GM21529 (cell line): ENCODE results near the gene AMY1C.
"Not testable (repeated sequence)": the region's sequence is repeated elsewhere in the genome, so short reads cannot be mapped to it uniquely, and the experiment has no call there.

ENCODE experiments used
- ATAC-seq: cut with Tn5 transposase; IDR thresholded peaks from one replicate; pipeline ENCODE4 v1.9.1; 2021; ENCODE audit not compliant: unreplicated experiment

The AMY1C gene

DNA sequence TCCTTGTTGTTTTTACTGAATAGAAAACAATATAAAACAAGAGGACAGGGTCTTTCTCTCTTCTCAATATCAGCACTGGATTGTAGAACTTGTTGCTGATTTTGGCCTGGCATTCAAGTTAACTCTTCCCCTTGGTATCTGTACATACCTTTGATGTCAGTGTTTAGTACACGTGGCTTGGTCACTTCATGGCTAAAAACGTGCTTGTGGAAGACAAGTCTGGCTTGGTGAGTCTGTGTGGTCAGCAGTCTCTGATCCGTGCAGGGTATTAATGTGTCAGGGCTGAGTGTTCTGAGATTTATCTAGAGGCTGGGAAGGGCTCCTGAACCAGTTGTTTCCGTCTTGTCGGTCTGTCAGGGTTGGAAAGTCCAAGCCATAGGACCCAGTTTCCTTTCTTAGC lies at the start of gene AMY1C:
Gene AMY1C, plus strand, starts transcription at position 301 of the 400 bp plus-strand sequence. CDS start 572 bp downstream, outside the sequence.
- not testable (repeated sequence) for ATAC-seq

DNA sequence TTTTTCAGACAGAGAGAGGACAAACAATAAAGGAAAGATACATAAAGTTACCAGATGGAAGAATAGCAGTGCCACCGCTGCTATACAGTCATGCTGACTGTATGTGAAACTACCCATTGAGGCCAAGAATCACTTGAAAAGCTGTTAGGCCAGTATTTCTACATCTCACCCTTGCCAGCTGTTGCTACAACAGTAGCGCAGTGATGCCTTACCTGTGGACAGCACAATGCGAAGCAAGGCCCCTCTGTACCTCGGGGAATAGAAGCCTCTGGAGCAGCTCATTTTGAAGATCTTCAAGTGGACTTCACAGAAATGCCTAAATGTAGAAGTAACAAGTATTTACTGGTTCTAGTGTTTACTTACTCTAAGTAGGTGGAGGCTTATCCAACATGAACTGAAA lies 49.0 kb upstream of the AMY1C start:
- ATAC-seq: not testable (repeated sequence)

DNA sequence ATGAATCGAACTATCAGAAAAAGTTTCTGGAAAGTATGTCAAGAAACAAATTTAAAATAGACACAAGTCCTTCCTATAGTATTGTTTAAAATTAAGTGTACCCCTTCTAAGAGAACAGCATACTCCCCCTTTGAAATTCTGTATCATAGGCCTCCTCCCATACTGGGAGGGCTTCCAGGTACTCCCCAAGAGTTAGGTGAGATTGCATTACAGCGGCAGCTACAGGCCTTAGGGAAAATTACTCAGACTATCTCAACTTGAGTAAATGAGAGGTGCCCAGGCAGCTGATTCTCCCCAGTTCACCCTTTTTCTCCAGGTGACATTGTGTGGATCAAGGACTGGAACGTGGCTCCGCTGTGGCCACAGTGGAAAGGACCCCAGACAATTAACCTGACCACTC lies 48.4 kb upstream of the AMY1C start:
- not testable (repeated sequence) for ATAC-seq

DNA sequence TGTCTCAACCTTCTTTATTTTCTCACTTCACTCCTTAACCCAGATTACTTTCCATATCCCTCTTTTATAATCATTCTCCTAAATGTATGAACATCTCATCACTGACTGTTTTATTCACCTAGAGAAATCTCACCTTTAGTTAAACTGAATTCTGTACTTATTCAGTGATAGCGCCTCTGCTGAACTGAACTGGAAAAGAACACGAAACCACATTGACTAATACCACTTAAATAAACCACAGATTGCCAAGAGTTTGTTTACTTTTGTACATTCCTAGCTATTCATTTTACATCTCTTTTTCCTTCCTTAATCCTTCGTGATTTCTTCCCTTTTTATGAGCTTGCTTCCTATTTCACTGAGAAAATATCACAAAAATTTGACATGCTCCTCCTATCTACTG lies 42.0 kb upstream of the AMY1C start:
- ATAC-seq: not testable (repeated sequence)

DNA sequence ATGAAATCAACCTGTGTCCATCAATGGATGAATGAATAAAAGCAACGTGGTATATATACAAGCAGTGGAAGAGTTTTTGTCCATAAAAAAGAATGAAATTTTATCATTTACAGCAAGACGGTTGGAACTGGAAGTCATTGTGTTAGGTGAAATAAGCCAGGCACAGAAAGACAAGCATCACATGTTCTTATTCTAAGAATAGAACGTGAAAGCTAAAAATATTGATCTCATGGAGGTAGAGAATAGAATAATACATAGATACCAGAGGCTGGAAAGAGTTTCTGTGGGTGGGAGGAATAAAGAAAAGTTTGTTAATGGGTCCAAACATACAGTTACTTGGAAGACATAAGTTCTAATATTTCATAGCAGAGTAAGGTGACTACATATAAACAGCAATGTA lies 39.3 kb upstream of the AMY1C start:
- ATAC-seq: not testable (repeated sequence)

DNA sequence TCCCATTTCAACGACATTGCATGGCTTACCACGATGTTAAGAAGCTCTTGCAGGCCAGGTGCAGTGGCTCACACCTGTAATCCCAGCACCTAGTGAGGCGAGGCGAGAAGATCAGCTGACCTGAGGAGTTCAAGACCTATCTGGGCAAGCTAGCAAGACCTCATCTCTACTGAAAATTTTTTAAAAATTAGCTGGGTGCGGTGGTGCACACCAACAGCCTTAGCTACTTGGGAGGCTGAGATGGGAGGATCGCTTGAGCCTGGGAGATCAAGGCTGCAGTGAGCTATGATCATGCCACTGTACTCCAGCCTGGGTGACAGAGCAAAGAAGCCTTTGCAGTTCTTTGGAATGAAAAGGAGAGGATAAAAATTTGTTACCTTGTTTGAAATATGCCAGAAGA lies 32.3 kb upstream of the AMY1C start:
- ATAC-seq: not testable (repeated sequence)

DNA sequence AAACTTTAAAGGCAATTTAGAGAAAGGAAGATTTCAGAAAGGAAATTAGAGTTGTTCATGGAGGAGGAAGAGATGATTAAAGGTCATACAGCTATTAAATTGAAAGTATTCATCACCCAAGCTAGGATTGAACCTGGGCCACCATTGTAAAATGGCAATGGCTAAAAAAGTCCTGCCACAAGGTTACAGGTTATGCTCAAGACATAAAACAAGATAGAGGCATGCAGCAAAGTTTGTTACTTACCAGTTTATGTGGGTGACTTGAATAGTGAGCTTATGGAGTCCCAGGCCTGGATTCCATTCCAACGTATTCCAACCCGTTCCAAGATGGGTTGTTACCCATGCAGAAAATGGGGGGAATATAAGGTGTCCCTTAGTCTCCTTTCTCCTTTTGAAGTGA lies 28.2 kb upstream of the AMY1C start:
- not testable (repeated sequence) for ATAC-seq

DNA sequence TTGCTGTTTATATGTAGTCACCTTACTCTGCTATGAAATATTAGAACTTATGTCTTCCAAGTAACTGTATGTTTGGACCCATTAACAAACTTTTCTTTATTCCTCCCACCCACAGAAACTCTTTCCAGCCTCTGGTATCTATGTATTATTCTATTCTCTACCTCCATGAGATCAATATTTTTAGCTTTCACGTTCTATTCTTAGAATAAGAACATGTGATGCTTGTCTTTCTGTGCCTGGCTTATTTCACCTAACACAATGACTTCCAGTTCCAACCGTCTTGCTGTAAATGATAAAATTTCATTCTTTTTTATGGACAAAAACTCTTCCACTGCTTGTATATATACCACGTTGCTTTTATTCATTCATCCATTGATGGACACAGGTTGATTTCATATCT lies 14.4 kb upstream of the AMY1C start:
- ATAC-seq: not testable (repeated sequence)

DNA sequence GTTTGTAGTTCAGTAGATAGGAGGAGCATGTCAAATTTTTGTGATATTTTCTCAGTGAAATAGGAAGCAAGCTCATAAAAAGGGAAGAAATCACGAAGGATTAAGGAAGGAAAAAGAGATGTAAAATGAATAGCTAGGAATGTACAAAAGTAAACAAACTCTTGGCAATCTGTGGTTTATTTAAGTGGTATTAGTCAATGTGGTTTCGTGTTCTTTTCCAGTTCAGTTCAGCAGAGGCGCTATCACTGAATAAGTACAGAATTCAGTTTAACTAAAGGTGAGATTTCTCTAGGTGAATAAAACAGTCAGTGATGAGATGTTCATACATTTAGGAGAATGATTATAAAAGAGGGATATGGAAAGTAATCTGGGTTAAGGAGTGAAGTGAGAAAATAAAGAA lies 11.7 kb upstream of the AMY1C start:
- ATAC-seq: not testable (repeated sequence)

DNA sequence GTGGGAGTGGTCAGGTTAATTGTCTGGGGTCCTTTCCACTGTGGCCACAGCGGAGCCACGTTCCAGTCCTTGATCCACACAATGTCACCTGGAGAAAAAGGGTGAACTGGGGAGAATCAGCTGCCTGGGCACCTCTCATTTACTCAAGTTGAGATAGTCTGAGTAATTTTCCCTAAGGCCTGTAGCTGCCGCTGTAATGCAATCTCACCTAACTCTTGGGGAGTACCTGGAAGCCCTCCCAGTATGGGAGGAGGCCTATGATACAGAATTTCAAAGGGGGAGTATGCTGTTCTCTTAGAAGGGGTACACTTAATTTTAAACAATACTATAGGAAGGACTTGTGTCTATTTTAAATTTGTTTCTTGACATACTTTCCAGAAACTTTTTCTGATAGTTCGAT lies 5.2 kb upstream of the AMY1C start:
- not testable (repeated sequence) for ATAC-seq

DNA sequence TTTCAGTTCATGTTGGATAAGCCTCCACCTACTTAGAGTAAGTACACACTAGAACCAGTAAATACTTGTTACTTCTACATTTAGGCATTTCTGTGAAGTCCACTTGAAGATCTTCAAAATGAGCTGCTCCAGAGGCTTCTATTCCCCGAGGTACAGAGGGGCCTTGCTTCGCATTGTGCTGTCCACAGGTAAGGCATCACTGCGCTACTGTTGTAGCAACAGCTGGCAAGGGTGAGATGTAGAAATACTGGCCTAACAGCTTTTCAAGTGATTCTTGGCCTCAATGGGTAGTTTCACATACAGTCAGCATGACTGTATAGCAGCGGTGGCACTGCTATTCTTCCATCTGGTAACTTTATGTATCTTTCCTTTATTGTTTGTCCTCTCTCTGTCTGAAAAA lies 4.7 kb upstream of the AMY1C start:
- not testable (repeated sequence) for ATAC-seq

DNA sequence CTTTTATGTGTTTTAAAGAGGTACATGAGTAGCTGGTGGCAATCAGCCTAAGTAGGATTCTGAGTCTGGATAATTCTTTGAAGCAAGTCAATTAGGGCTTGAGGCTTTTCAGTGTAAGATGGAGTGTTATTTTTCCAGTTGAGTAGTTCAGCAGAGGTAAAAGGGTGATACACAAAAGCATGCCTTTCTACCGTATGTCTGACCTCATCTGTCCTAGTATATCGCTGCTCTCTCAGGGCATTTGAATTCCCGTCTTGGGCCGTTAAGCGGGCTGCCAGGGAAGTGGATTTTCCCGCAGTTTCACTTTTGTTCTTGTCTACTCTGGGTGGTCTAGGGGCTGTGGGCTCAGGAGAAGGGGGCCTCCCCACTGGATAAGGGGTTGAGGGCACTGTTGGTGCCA lies 1.4 kb upstream of the AMY1C start:
- ATAC-seq: not testable (repeated sequence)

DNA sequence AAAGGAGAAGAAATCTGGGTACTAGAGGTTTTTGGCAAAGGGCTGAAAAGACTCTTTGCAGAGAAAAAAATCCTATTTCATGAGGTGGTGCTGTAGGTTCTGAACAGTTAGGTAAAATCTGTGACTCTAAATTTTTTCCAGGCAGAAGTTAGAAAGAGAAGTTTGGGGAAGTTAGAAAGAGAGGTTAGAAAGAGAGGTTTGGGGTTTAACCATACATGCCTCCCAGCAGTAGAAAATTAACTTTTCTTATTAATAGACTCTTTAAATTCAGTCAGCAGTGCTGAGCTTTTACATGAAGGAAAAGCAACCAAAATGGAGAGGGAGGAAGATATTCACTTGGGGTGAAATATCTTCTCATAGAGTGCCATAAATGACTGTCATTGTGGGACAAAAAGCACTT lies 12.2 kb downstream of the AMY1C start:
- ATAC-seq: no peak

DNA sequence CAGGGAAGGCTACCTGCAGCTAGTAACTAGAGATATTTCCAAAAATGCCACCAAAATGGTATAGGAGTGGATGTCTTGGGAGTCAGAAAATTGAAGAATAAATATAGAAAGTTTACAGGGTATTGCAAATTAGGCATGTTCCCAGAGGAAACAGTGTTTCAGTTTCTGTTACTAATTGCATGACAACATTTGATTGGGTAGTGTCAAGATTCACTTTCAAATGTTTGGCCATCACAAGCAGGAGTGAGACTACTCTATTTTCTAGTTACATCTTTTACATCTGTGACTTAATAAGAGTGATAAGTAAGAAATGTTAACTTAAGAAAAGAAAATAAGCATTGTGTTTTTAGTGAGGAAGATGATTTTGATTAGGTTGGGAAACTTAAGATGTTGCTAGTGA lies 30.2 kb downstream of the AMY1C start:
- no peak for ATAC-seq

DNA sequence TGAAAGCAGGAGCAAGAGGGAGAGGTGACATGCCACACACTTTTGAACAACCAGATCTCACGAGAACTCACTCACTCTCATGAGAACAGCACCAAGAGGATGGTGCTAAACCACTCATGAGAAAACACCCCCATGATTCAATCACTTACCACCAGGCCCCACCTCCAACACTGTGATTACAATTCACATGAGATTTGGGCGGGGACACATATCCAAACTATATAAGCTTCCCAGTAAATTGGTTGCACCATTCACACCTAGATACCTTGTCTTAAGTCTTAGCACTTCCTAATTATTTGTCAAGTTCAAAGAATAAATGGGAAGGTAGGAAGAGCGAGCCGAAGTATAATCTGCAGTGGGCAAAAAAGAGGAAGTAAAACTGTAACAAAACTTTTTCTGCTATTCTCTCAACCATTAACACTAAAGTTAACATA lies 34.3 kb downstream of the AMY1C start:
- peak; percentile 65 for ATAC-seq

DNA sequence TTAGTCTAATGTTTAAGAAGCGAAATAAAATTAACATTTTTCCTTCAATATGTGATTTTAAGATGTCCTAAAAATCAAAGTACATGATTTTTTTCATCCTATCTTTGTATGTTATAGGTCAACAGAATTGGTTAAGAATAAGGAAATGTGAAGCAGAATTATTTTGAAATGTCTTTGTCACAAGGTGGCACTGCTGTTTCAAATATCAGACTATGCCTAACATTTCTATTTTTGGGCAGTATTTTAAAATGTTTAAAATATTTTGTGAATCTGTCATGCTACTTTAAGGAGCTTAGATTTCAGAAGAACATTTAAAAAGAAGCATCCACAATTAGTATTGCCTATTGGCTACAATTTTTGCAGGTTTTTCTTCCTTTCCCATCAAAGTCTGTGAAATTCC lies 38.7 kb downstream of the AMY1C start:
- ATAC-seq: no peak

DNA sequence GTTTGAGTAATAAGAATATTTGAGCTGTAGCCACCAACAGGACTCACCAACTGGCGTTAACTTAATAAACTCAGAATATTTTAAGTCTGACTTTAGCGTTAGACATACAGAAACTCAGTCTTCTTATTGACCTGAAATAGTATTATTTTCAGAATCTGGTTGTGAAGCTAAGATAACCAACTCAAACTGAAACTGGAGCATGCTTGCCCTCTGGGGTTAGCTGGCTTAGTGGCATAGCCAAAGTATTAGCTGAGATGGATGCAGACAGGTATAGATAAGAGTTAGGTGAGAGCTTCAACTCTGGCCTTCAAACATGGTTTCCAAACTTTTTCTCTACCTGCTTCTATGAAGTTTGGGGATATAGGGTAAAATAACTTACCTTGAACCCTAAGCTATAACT lies 40.5 kb downstream of the AMY1C start:
- ATAC-seq: no peak
